GM12864 (cell line): ENCODE results near the gene DLG4.

Source experiments
- DNase-seq: peaks from one replicate; pipeline ENCODE4 v3.0.0-alpha.2; 2011; ENCODE audit warnings: low read depth
- H3K4me3 ChIP-seq: 2 replicates; pipeline ENCODE4 v1.5.1; 2011; ENCODE audit warnings: mild to moderate bottlenecking, low read depth, low read length, control low read depth
- TF ChIP-seq, protein P1 (sequence below): IDR thresholded peaks from 2 replicates; pipeline ENCODE4 v1.5.1; 2011; ENCODE audit warnings: low read depth, mild to moderate bottlenecking, moderate library complexity, low read length, control low read depth, inconsistent platforms; ENCODE audit errors: missing control alignments

The DLG4 gene

DNA sequence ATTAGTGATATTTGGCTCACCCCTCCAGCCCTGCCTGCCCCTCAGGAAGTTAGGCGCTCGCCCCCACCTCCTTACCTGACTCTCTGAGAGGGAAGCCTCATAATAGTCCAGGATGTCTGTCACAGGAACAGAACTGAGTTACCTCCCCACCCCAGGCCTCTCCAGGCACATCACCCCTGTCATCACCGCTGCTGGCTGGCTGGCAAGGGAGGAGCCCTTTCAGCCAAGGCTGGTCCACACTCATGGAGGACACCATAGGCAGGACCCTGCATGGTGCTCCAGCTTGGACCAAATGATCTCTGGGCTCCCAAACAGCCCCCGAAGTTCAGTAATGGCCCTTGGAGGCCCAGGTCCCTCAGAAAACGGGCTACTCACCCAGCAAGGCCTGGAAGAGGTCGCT, 1.5 kb downstream of the DLG4 start:
- no peak overlapping the region for H3K4me3 ChIP-seq
- DNase-seq, result no peak
- TF ChIP-seq, protein P1, sequence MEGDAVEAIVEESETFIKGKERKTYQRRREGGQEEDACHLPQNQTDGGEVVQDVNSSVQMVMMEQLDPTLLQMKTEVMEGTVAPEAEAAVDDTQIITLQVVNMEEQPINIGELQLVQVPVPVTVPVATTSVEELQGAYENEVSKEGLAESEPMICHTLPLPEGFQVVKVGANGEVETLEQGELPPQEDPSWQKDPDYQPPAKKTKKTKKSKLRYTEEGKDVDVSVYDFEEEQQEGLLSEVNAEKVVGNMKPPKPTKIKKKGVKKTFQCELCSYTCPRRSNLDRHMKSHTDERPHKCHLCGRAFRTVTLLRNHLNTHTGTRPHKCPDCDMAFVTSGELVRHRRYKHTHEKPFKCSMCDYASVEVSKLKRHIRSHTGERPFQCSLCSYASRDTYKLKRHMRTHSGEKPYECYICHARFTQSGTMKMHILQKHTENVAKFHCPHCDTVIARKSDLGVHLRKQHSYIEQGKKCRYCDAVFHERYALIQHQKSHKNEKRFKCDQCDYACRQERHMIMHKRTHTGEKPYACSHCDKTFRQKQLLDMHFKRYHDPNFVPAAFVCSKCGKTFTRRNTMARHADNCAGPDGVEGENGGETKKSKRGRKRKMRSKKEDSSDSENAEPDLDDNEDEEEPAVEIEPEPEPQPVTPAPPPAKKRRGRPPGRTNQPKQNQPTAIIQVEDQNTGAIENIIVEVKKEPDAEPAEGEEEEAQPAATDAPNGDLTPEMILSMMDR, result no peak

DNA sequence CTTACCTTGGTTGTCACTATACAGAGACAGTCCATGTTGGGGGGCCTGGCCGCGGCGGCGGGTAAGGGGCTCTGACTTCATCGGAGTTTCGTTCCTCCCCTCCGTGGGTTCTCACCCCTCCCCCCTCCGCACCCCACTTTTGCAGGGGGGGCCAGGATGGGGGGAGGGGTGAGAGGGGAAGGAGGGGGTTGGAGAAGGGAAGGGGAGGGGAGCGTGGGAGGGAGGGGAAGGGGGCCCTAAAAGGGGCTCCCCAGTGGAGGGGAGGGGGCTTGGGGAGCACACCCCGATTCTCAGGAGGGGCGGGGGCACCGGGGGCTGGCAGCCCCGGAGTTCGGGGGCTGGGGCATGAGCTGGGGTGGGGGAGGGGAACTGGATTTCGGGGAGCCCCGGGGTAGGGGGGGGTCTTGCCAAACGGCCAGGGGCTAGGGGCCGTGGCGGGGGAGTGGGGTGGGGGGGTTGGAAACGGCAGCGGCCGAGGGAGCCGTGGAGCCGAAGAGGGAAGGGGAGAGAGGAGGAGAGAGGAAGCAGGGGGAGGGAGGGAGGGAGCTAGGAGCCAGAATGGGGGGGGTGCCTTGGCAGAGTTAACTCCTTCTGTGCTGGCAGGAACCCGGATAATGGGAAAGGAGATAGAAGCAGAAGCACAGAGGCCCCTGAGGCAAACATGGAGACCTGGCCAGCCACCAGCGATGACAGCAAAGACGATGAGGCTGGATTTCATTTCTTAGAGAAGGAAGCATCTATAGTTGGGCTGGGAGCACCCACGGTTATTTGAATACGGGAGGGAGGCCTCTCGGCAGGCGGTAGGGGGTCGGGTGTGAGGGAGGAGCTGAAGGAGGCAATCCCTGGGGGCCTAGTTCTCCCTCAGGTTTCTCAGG, 2.3 kb downstream of the DLG4 start:
- no peak for DNase-seq
- no peak overlapping the region for H3K4me3 ChIP-seq
- TF ChIP-seq, protein P1, result no peak

DNA sequence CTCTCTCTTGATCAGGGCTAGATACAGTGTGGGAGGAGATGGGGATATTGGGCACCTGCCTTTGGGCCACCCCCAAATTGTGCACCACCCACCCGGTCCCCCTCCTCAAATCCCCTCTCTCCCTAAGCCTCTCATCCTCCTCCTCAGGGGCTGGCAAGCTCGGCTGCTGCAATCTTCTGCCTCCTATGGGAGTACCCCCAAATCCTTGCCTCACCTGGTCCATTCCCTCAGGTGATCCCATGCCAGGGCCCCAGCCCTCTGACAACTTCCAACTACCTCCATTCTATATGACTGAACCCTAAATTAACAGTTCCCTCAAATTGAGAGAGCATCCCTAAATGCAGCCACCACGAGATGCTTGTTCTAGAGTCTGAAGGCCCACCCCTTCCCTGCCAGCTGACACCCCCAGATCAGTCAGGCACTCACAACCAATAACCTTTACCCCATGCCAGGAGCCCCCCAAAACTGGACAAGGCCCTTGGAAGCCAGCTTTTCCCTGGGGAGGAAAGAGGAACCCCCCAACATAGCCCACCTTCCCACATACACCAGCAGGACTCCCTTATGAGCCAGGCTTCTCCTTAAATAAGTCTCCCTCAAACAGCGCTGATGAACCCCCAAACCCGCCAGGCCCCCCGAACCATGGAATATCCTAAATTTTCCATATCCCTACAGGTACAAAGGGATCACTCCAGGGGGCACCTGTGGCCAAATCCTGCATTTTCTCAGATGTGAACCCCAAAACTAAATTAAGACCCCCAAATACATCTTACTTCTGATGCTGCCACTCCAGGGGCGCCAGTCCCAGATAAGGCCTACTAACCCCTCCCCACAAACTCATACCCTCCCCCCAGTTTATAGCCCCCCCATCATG, 3.2 kb downstream of the DLG4 start:
- DNase-seq, result no peak
- H3K4me3 ChIP-seq, result no peak overlapping the region
- TF ChIP-seq, protein P1, result no peak

DNA sequence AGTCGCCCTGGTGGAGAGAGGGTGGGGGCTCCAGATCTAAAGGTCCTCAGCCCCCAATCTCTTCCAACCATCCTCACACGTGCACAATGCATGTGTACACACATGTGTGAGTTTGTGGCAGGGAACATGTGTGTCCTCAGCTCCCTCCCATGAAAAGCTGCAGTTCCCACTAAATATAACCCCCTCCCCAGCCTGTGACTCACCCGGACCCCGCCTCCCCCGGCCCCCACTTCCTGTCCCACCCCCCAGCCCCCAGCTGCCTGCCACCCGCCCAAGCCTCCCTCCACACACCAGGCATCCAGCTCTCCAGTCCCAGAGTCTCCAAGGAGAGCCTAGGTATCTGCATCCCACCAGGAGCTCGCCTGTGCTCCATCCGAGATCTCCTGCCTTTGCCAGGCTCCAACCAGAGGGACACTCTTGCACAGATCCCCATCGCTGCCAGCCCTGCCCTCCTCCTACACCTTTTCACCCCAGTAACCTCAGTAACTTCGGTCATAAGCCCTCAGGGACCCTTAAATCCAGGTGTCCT, 3.9 kb downstream of the DLG4 start:
- H3K4me3 ChIP-seq, result no peak overlapping the region
- no peak for DNase-seq
- TF ChIP-seq, protein P1, result no peak

DNA sequence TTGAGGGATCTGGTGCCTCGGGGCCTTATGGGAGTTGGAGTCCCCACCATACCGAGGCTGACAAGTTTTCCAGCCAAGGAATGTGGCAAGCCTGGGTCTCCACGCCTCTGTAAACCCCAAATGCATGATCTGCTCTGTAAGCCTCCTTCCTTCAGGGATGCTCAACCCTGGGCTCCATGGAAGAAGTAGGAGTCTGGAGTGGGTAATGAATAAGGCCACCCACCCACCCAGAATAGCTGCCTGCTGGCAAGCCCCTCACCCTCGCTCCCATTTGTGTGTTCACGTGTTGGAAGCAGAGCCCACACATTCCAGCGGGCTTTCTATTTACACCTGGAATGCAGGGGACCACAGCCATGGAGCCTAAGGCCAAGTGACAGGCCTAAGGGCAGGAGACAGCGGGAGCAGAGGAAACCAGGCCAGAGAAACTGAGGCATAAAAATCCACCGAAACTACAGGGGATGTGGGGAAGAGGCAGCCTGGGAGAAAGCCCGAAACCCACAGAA, 4.4 kb downstream of the DLG4 start:
- no peak overlapping the region for H3K4me3 ChIP-seq
- no peak for DNase-seq
- TF ChIP-seq, protein P1, result no peak

DNA sequence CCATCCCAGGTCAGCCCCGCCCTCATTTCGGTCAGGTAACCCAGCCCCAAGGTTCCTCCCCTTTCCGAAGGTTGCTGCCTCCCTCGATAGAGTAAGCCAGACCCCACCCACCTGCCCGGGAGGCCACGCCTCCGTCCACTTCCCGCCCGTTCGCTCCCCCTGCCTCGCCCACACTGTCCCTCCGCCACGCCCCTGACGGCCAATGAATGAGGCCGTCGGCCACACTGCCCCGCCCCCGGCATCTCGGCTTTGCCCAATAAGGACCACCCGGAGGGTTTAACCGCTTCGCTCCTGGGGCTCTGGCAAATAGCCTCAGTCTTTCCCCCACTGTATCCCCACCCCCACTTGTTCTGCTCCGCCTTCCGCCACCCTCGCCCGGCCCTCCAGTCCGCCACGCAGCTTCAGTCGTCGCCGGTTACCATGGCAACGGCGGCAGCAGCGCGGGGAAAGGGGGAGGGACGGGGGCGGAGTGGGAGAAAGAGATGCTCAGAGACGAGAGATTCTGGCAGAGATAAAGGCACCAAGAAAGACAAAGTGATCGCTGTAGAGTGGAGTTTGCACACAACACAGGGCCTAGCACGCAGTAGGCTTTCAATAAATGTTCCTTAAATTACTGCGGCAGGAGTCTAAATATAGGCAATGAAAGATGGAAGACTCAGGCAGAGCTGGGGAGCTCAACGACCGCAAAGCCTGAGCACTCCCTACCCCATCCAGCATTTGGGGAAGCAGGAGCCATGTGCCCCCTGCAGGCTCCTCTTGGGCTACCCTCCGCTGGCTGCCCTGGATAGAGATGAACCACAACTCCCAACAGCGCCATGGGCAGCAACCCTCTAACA, 5.1 kb downstream of the DLG4 start:
- peak overlapping the region; percentile 42 for H3K4me3 ChIP-seq
- peak; percentile 89 for DNase-seq
- TF ChIP-seq, protein P1, result peak; percentile 56
